ENCODE results near the gene NEK6. TPM values are rescaled to one million over a fixed set of nuclear protein-coding genes. Genes with fewer than 3 reads are reported as not detected.

Gene NEK6
- total RNA-seq, 4 donors from 2014 or later: 6.0 to 14.7 (median 9.1) TPM

DNA sequence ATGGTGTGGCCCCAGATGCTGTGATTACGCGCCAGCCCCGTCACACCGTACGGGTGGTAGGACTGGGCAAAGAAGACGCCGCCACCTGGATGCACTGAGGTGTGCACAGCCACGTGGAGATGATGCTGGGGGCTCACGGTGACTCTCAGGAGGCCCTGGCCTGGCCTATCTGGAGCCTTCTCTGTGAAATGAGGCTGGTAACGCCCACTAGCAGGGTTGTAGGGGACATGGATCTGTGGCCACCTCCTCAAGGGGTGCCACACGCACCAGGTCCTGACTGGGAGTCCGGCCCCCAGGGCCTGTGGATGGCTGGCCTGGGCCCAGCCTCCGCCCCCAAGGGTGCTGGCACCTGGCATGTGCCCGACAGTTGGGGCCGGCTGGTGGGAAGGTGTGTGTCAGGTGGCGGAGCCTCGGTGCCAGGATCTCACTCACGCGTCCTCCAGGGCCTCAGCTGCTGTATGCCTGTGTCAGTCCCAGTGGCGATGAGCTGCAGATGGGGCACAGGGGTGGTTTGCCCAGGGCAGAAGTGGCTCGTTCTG is 32.4 kb downstream of the NEK6 start:
- WGBS, 2 donors: 79 to 82% methylated on average over 17 to 18 of the region's 21 CpGs
- intact Hi-C loops (cut with DNase I; ENCODE audit: low total_unique reads): no loop called here
- H3K4me3 ChIP-seq (ENCODE audit: low read depth, poor library complexity, severe bottlenecking): no peak overlapping the region
- TF ChIP-seq, protein P1, sequence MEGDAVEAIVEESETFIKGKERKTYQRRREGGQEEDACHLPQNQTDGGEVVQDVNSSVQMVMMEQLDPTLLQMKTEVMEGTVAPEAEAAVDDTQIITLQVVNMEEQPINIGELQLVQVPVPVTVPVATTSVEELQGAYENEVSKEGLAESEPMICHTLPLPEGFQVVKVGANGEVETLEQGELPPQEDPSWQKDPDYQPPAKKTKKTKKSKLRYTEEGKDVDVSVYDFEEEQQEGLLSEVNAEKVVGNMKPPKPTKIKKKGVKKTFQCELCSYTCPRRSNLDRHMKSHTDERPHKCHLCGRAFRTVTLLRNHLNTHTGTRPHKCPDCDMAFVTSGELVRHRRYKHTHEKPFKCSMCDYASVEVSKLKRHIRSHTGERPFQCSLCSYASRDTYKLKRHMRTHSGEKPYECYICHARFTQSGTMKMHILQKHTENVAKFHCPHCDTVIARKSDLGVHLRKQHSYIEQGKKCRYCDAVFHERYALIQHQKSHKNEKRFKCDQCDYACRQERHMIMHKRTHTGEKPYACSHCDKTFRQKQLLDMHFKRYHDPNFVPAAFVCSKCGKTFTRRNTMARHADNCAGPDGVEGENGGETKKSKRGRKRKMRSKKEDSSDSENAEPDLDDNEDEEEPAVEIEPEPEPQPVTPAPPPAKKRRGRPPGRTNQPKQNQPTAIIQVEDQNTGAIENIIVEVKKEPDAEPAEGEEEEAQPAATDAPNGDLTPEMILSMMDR (IDR thresholded peaks at IDR 0.05): no peak
- no peak for TF ChIP-seq POLR2A (IDR thresholded peaks at IDR 0.05)
- DNase-seq (ENCODE audit: low spot score in 2 of 2): no peak

DNA sequence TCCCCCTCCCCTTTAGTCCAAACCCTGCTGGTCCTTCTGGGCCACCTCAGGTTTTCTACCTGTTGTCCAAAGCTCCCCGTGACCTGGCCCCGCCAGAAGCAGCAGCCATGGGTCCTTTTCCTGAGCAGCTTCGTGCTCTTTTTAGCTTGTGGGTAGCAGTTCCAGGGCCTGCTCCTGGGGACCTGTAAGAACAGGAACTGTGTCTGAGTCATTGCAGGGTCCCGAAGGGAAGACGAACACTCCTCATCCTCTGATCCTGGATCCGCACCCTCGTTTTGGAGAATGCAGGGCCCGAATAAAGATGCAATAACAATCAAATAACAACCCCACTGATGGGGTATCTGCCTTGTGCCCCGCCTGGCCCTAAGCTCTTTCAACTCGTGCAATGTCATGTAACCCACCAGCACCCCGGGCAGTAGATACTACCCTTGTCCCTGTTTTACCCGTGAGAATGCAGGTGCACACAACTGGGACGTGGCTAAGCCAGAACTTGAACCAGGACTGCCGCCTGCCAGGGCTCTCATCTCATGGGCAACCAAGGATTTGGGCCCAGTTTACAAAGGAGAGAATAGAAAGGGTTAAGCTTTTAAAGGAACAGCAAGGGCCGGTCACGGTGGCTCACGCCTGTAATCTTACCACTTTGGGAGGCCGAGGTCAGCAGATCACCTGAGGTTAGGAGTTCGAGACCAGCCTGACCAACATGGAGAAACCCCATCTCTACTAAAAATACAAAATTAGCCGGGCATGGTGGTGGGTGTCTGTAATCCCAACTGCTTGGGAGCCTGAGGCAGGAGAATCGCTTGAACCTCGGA is 33.2 kb downstream of the NEK6 start:
- no peak for TF ChIP-seq POLR2A (IDR thresholded peaks at IDR 0.05)
- TF ChIP-seq, protein P1 (IDR thresholded peaks at IDR 0.05): no peak
- H3K4me3 ChIP-seq (ENCODE audit: low read depth, poor library complexity, severe bottlenecking): no peak overlapping the region
- intact Hi-C loops (cut with DNase I; ENCODE audit: low total_unique reads): no loop called here
- WGBS, 2 donors: 75 to 78% methylated on average over 22 of the region's 22 CpGs
- DNase-seq (ENCODE audit: low spot score in 2 of 2): no peak

DNA sequence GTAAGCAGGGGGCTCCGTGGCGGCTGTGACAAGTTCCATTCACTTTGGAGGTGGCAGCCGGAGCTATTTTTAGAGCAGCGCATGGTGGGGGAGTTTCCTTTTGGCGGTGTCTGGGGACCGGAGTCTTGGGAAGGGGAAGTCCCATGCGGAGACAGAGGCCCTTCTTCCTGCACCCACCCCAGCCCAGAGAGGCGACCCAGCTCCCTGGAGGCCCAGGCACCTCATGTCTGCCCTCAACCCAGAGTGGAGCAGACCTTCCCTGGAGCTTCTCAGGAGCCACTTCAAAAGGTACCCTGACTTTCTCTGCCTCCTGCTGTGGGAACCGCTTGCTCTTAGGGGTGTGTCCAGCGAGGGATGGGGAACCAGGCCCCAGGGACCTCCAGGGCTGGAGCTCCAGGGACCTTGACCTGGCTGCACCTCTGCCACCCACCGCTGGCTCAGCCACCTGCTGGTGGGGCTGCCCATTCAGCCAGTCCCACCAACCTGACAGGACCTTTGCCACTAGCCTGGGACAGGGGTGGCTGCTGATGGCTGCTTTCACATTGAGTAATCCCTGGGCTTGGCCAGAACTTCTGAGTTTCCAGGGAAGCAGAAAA is 34.1 kb downstream of the NEK6 start:
- TF ChIP-seq, protein P1 (IDR thresholded peaks at IDR 0.05): no peak
- no peak for TF ChIP-seq POLR2A (IDR thresholded peaks at IDR 0.05)
- WGBS, 2 donors: 67 to 70% methylated on average over 10 to 11 of the region's 11 CpGs
- intact Hi-C loops (cut with DNase I; ENCODE audit: low total_unique reads): no loop called here
- DNase-seq (ENCODE audit: low spot score in 2 of 2): no peak
- H3K4me3 ChIP-seq (ENCODE audit: low read depth, poor library complexity, severe bottlenecking): no peak overlapping the region

DNA sequence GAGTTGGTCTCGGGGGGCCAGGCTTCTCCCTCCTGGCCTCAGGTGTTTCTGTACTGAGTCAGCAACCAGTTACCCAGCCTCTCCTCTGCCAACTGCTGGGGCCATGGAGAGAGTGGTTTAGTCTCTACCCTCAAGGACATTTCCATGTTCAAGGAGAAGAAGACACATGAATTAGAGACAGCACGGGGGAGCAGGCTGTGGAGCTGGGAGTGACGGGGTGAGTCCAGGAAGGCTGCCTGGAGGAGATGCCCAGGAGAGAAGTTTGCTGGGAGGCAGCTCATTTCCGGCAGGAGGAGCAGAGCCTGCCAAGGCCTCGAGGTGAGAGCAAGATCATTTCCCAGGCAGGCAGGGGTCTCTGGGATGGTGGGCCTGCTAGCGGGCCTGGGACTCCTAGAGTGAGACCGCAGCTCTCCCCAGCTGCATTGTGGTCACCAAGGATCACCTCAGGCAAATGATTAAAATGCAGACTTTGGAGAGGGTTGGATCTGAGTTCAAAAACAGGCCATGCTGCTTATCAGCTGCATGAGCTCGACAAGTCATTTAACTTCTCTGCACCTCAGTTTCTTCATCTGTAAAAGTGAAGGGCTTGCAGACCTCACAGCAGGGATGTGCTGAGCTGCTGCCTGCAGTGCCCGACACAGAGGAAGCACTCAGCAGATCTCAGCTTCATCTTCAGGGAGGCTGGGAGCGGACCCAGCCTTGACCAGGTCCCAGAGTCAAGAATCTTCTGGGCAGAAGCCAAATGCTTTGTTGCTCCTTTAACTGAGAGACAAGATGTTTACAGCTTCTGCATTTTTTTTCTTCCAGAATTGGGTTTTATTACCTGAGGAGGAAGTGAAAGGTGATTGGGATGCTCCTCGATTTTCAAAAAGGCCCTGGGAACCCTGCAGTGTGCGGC is 35.2 kb downstream of the NEK6 start:
- intact Hi-C loops (cut with DNase I; ENCODE audit: low total_unique reads): no loop called here
- 75 to 79% methylated on average over 12 of the region's 12 CpGs for WGBS, 2 donors
- no peak for TF ChIP-seq POLR2A (IDR thresholded peaks at IDR 0.05)
- TF ChIP-seq, protein P1 (IDR thresholded peaks at IDR 0.05): no peak
- H3K4me3 ChIP-seq (ENCODE audit: low read depth, poor library complexity, severe bottlenecking): no peak overlapping the region
- no peak for DNase-seq (ENCODE audit: low spot score in 2 of 2)

DNA sequence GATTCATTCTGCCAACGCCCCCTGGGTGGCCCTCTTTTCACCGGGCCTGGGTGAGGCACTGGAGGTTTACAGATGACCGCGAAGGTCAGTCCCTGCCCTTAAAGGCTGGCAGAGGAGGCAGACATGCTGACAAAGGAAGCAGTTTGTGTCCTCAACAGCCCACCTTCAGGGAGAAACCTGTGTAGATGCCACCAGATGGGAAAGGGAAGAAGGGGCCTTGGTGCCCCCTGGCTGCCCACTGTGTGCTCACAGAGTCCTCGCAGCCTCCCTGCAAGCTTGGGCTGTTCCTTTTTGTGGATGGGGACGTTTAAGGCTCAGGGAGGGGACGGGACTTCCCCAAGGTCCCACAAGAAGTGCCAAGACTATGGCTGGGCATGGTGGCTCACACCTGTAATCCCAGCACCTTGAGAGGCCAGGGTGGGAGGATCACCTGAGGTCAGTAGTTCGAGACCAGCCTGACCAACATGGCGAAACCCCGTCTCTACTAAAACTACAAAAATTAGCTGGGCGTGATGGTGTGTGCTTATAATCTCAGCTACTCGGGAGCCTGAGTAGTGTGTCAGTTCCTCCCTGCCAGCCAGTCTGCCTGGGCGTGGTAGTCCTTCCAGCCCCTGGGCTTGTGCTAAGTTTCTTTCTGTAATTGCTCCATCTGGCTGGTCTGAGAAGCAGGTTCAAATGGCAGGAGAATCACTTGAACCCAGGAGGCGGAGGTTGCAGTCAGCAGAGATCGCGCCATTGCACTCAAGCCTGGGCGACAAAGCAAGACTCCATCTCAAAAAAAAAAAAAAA is 36.2 kb downstream of the NEK6 start:
- TF ChIP-seq, protein P1 (IDR thresholded peaks at IDR 0.05): no peak
- no peak for TF ChIP-seq POLR2A (IDR thresholded peaks at IDR 0.05)

More for the DNA sequence above, 36.2 kb downstream of the NEK6 start:
- intact Hi-C loops (cut with DNase I; ENCODE audit: low total_unique reads): no loop called here
- WGBS, 2 donors: 69 to 73% methylated on average over 17 of the region's 17 CpGs
- H3K4me3 ChIP-seq (ENCODE audit: low read depth, poor library complexity, severe bottlenecking): no peak overlapping the region
- DNase-seq (ENCODE audit: low spot score in 2 of 2): no peak

All from lower leg skin (tissue), 4 donors.